Measurements from ENCODE around the gene CUEDC1. TPM values are rescaled to one million over a fixed set of nuclear protein-coding genes. Genes with fewer than 3 reads are reported as not detected.

The CUEDC1 gene
- total and polyA plus RNA-seq, 2 of the 4 experiments (the other 2 are of a cell fraction) = 4.1 to 21.2 TPM

DNA sequence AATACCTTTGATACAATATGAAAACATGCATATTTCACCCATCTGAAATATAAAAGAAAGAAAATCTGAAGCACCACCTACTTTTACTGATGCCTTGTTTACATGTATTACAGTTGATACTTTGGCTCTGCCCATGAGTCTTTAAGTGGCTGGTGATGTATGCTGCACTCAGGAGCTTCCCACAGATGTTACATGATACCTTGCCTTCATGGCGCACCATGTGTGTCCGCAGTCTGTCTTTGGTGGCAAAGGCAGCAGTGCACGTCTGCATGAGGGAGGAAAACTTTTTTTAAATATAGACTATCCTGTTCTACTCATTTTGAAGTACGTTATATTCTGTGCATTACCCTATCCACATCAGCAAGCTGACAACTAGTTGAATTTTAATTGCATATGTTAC lies 25.3 kb upstream of the CUEDC1 start (continued):
- TF ChIP-seq, protein P1, sequence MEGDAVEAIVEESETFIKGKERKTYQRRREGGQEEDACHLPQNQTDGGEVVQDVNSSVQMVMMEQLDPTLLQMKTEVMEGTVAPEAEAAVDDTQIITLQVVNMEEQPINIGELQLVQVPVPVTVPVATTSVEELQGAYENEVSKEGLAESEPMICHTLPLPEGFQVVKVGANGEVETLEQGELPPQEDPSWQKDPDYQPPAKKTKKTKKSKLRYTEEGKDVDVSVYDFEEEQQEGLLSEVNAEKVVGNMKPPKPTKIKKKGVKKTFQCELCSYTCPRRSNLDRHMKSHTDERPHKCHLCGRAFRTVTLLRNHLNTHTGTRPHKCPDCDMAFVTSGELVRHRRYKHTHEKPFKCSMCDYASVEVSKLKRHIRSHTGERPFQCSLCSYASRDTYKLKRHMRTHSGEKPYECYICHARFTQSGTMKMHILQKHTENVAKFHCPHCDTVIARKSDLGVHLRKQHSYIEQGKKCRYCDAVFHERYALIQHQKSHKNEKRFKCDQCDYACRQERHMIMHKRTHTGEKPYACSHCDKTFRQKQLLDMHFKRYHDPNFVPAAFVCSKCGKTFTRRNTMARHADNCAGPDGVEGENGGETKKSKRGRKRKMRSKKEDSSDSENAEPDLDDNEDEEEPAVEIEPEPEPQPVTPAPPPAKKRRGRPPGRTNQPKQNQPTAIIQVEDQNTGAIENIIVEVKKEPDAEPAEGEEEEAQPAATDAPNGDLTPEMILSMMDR (conservative IDR thresholded peaks at IDR 0.05; ENCODE audit: low read depth, low read length) = no peak
- TF ChIP-seq, protein P2, sequence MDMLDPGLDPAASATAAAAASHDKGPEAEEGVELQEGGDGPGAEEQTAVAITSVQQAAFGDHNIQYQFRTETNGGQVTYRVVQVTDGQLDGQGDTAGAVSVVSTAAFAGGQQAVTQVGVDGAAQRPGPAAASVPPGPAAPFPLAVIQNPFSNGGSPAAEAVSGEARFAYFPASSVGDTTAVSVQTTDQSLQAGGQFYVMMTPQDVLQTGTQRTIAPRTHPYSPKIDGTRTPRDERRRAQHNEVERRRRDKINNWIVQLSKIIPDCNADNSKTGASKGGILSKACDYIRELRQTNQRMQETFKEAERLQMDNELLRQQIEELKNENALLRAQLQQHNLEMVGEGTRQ (IDR thresholded peaks at IDR 0.05; ENCODE audit: low read depth, low read length) = no peak

DNA sequence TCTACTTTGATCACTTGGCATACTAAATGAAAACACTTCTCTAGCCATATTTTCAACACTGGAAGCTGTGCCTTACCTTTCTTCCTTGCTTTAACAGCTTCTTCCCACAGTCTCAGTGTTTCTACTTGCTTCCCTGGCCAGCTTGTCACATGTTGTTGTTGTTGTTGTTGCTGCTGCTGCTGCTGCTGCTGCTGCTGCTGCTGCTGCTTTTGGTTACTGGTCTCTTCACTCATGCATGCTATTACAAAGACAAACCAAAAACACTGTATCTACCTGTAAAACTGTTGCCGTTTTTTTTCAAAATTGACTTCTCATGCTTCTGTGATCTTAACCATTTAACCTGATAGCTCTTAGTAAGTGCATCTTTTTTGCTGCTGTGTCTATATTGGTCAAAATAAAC lies 23.9 kb upstream of the CUEDC1 start:
- Histone ChIP-seq H2BK120ac (ENCODE audit: low read depth, low read length) (no peak overlapping the region), H2AK5ac (ENCODE audit: low read depth, low read length) (no peak overlapping the region), H3K4me3 (ENCODE audit: insufficient read depth, low read depth, low read length) (no peak overlapping the region), H2BK20ac (ENCODE audit: low read depth, low read length) (no peak overlapping the region), H2BK15ac (ENCODE audit: low read depth, low read length) (no peak overlapping the region), H2BK5ac (ENCODE audit: low read depth, low read length, poor library complexity, severe bottlenecking) (no peak overlapping the region), H3K18ac (ENCODE audit: low read depth, low read length) (no peak overlapping the region), H3K9ac (ENCODE audit: low read depth, low read length) (no peak overlapping the region), H3K4me1 (ENCODE audit: control insufficient read depth, insufficient read depth, low read length) (peaks cover 21% of the 10 kb centered on the region), H4K8ac (ENCODE audit: low read depth in 2 of 2, low read length in 2 of 2) (no peak overlapping the region), H3K23ac (ENCODE audit: low read depth, low read length) (no peak overlapping the region), H2AFZ (replicated peaks; ENCODE audit: low read length, poor library complexity) (no peak overlapping the region), H3K36me3 (ENCODE audit: control insufficient read depth, insufficient read depth, low read length) (peaks cover 45% of the 10 kb centered on the region), H3K4ac (ENCODE audit: low read depth, low read length) (no peak overlapping the region), H3K14ac (replicated peaks; ENCODE audit: low read depth, low read length) (no peak overlapping the region), H3K79me1 (ENCODE audit: low read depth in 1 of 2, low read length in 2 of 2) (peaks cover 41 to 70% of the 10 kb centered on the region in 2 experiments), H4K20me1 (ENCODE audit: insufficient read depth, low read length) (peaks cover 46% of the 10 kb centered on the region), H3K4me2 (ENCODE audit: low read depth, low read length) (no peak overlapping the region), H3K27ac (ENCODE audit: insufficient read depth, low read length) (no peak overlapping the region), H3K27me3 (ENCODE audit: control insufficient read depth, insufficient read depth, low read length) (no peaks in the 10 kb centered on the region), H4K5ac (ENCODE audit: low read depth, low read length) (no peak overlapping the region), H3K56ac (ENCODE audit: extremely low read depth, insufficient read depth, low read length) (no peak overlapping the region), H3K9me1 (ENCODE audit: insufficient read depth, low read length) (peaks cover 22% of the 10 kb centered on the region), H2AK9ac (replicated peaks; ENCODE audit: low read depth, low read length, poor library complexity) (no peak overlapping the region), H4K91ac (ENCODE audit: insufficient read depth, low read depth, low read length) (no peak overlapping the region), H3K9me3 (ENCODE audit: control insufficient read depth, insufficient read depth, low read length) (no peaks in the 10 kb centered on the region)
- DNase-seq (no peak), ATAC-seq (ENCODE audit: low read depth) (no peak)
- POLR2A ChIA-PET (ENCODE audit: unreplicated experiment) = no interaction called here
- TF ChIP-seq, protein P1 (conservative IDR thresholded peaks at IDR 0.05; ENCODE audit: low read depth, low read length) = no peak
- TF ChIP-seq MAFK (IDR thresholded peaks at IDR 0.05; ENCODE audit: low read depth, low read length) (no peak), RAD21 (IDR thresholded peaks at IDR 0.05; ENCODE audit: low read length) (no peak), RCOR1 (IDR thresholded peaks at IDR 0.05; ENCODE audit: insufficient replicate concordance, low read length) (no peak), MAZ (IDR thresholded peaks at IDR 0.05; ENCODE audit: borderline replicate concordance, low read depth, low read length) (no peak), MXI1 (IDR thresholded peaks at IDR 0.05; ENCODE audit: borderline replicate concordance, low read depth, low read length) (no peak)
- TF ChIP-seq, protein P2 (IDR thresholded peaks at IDR 0.05; ENCODE audit: low read depth, low read length) = no peak
- TF ChIP-seq, protein P3, sequence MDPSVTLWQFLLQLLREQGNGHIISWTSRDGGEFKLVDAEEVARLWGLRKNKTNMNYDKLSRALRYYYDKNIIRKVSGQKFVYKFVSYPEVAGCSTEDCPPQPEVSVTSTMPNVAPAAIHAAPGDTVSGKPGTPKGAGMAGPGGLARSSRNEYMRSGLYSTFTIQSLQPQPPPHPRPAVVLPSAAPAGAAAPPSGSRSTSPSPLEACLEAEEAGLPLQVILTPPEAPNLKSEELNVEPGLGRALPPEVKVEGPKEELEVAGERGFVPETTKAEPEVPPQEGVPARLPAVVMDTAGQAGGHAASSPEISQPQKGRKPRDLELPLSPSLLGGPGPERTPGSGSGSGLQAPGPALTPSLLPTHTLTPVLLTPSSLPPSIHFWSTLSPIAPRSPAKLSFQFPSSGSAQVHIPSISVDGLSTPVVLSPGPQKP (IDR thresholded peaks at IDR 0.05; ENCODE audit: borderline replicate concordance, low read depth, low read length) = no peak
- no TSS peak for BruUV-seq (replicated peaks)
- intact Hi-C loops (cut with micrococcal nuclease) = no loop called here
- in situ Hi-C loops (cut with MboI; ENCODE audit: low sequenced_read_pairs) = no loop called here
- dilution Hi-C loops (cut with HindIII; ENCODE audit: low sequenced_read_pairs, unreplicated experiment) = loop anchor here (25.0 kb wide), 1 partner anchor 117 kb away; the partner anchor contains the start of gene MRPS23
- CTCF ChIA-PET = no interaction called here
- WGBS, 2 experiments (ENCODE audit: extremely low coverage in 2 of 2, insufficient read length in 1 of 2) = 40% methylated on average over 1 of the region's 1 CpG; no CpG with 5 or more reads in 1 of the 2 experiments

All from IMR-90 (cell line).